HG02943 (cell line): Measurements from ENCODE around the gene ABCA6.

Source experiments
- ATAC-seq: cut with Tn5 transposase; IDR thresholded peaks from one replicate; pipeline ENCODE4 v1.9.1; 2021; ENCODE audit warnings: mild to moderate bottlenecking, low read depth, moderate library complexity; ENCODE audit not compliant: unreplicated experiment

ABCA6 gene

GRCh38 chr17:69143683-69144231 is 2.1 kb upstream of the ABCA6 start:
- ATAC-seq: no peak

GRCh38 chr17:69143151-69143550 is 1.5 kb upstream of the ABCA6 start:
- ATAC-seq: no peak

- no peak for ATAC-seq
These were observed 594 bp upstream of the ABCA6 start for GRCh38 chr17:69142175-69142802.

GRCh38 chr17:69134112-69134511 is 7.6 kb downstream of the ABCA6 start:
- no peak for ATAC-seq

GRCh38 chr17:69130627-69131296 is 10.9 kb downstream of the ABCA6 start:
- no peak for ATAC-seq

- ATAC-seq: no peak
These were observed 18.1 kb downstream of the ABCA6 start for GRCh38 chr17:69123626-69124025.

GRCh38 chr17:69122065-69122464 is 19.6 kb downstream of the ABCA6 start:
- no peak for ATAC-seq

- ATAC-seq: no peak
These were observed 23.6 kb downstream of the ABCA6 start for GRCh38 chr17:69117855-69118784.

- no peak for ATAC-seq
These were observed 29.9 kb downstream of the ABCA6 start for GRCh38 chr17:69111794-69112193.

GRCh38 chr17:69105907-69106730 is 35.6 kb downstream of the ABCA6 start:
- no peak for ATAC-seq

GRCh38 chr17:69103557-69104233 is 38.0 kb downstream of the ABCA6 start:
- no peak for ATAC-seq

GRCh38 chr17:69098625-69099024 is 43.1 kb downstream of the ABCA6 start:
- ATAC-seq: no peak

GRCh38 chr17:69096541-69096940 is 45.2 kb downstream of the ABCA6 start:
- no peak for ATAC-seq

- no peak for ATAC-seq
These were observed 47.7 kb downstream of the ABCA6 start for GRCh38 chr17:69093995-69094394.

- ATAC-seq: no peak
These were observed 48.4 kb downstream of the ABCA6 start for GRCh38 chr17:69093279-69093789.

GRCh38 chr17:69090365-69090764 is 51.3 kb downstream of the ABCA6 start:
- ATAC-seq: no peak

- no peak for ATAC-seq
These were observed 53.0 kb downstream of the ABCA6 start for GRCh38 chr17:69088643-69089200.

- ATAC-seq: no peak
These were observed 55.1 kb downstream of the ABCA6 start for GRCh38 chr17:69086641-69087040.

GRCh38 chr17:69084911-69085310 is 56.8 kb downstream of the ABCA6 start:
- ATAC-seq: no peak
